GM21619 (cell line): ENCODE data around the gene CHD6.

ENCODE experiments used
- ATAC-seq: cut with Tn5 transposase; IDR thresholded peaks from one replicate; pipeline ENCODE4 v1.9.1; 2021; ENCODE audit not compliant: unreplicated experiment

CHD6 gene

GRCh38 chr20:41437836-41438235 is 180.3 kb downstream of the CHD6 start:
- no peak for ATAC-seq

GRCh38 chr20:41436679-41437078 is 181.5 kb downstream of the CHD6 start:
- no peak for ATAC-seq

GRCh38 chr20:41433203-41433602 is 185.0 kb downstream of the CHD6 start:
- no peak for ATAC-seq

- ATAC-seq: no peak
Measured at GRCh38 chr20:41432746-41433145, 185.4 kb downstream of the CHD6 start.

GRCh38 chr20:41428285-41428684 is 189.9 kb downstream of the CHD6 start:
- no peak for ATAC-seq

- no peak for ATAC-seq
Measured at GRCh38 chr20:41427833-41428232, 190.3 kb downstream of the CHD6 start.

GRCh38 chr20:41426976-41427375 is 191.2 kb downstream of the CHD6 start:
- ATAC-seq: no peak

GRCh38 chr20:41426086-41426830 is 191.9 kb downstream of the CHD6 start:
- no peak for ATAC-seq

- no peak for ATAC-seq
Measured at GRCh38 chr20:41425180-41425884, 192.8 kb downstream of the CHD6 start.

- ATAC-seq: no peak
Measured at GRCh38 chr20:41424546-41424945, 193.6 kb downstream of the CHD6 start.

GRCh38 chr20:41424011-41424410 is 194.2 kb downstream of the CHD6 start:
- ATAC-seq: no peak

- ATAC-seq: no peak
Measured at GRCh38 chr20:41422953-41423352, 195.2 kb downstream of the CHD6 start.

- no peak for ATAC-seq
Measured at GRCh38 chr20:41418739-41419293, 199.4 kb downstream of the CHD6 start.

GRCh38 chr20:41418031-41418430 is 200.1 kb downstream of the CHD6 start:
- no peak for ATAC-seq

GRCh38 chr20:41415191-41415590 is 203.0 kb downstream of the CHD6 start:
- no peak for ATAC-seq

- no peak for ATAC-seq
Measured at GRCh38 chr20:41413169-41413568, 205.0 kb downstream of the CHD6 start.

GRCh38 chr20:41412324-41413120 is 205.7 kb downstream of the CHD6 start:
- no peak for ATAC-seq

GRCh38 chr20:41411391-41411847 is 206.8 kb downstream of the CHD6 start:
- ATAC-seq: no peak

- ATAC-seq: no peak
Measured at GRCh38 chr20:41408986-41409385, 209.2 kb downstream of the CHD6 start.

GRCh38 chr20:41408156-41408794 is 209.9 kb downstream of the CHD6 start:
- ATAC-seq: peak; percentile 85

- no peak for ATAC-seq
Measured at GRCh38 chr20:41407607-41408006, 210.6 kb downstream of the CHD6 start.
